Measurements from ENCODE around the gene TRAF5.

Gene TRAF5

DNA sequence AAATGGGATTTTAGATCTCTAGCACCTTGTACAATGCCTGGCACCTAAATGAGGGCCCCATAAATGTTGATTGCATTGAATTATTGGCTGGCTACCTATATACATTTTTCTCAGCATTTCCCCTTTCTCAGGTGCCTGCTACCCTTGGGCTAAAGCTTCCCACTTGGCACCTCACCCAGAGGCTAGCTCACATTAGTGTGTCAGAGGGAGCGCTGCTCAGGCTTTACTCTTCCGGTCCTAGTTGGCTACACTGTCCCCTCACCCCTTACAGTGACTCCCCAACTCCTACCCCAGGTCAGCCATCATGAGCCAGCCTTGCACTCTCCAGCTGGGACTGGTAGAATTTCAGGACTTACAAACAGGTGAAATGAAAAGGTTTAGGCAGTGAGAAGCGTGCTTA is 9.5 kb downstream of the TRAF5 start:
- TF ChIP-seq, protein P1, sequence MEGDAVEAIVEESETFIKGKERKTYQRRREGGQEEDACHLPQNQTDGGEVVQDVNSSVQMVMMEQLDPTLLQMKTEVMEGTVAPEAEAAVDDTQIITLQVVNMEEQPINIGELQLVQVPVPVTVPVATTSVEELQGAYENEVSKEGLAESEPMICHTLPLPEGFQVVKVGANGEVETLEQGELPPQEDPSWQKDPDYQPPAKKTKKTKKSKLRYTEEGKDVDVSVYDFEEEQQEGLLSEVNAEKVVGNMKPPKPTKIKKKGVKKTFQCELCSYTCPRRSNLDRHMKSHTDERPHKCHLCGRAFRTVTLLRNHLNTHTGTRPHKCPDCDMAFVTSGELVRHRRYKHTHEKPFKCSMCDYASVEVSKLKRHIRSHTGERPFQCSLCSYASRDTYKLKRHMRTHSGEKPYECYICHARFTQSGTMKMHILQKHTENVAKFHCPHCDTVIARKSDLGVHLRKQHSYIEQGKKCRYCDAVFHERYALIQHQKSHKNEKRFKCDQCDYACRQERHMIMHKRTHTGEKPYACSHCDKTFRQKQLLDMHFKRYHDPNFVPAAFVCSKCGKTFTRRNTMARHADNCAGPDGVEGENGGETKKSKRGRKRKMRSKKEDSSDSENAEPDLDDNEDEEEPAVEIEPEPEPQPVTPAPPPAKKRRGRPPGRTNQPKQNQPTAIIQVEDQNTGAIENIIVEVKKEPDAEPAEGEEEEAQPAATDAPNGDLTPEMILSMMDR (IDR thresholded peaks at IDR 0.05; ENCODE audit: borderline replicate concordance, control extremely low read depth, extremely low read depth, insufficient read depth, missing control alignments), result no peak
- in situ Hi-C loops (cut with MboI; ENCODE audit: low sequenced_read_pairs, unreplicated experiment), result no loop called here
- no peak for DNase-seq (ENCODE audit: low spot score)

DNA sequence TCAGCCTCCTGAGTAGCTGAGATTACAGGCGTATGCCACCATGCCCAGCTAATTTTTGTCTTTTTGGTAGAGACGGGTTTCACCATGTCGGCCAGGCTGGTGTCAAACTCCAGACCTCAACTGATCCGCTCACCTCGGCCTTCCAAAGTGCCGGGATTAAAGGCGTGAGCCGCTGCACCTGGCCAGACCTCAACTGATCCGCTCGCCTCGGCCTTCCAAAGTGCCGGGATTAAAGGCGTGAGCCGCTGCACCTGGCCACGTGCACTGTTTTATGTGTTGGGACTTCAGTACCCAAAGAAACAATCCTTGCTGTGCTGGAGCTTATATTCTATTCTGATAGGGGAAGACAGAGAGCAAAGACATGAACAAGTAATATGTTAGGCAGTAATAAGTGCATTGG is 10.1 kb downstream of the TRAF5 start:
- no peak for DNase-seq (ENCODE audit: low spot score)
- TF ChIP-seq, protein P1 (IDR thresholded peaks at IDR 0.05; ENCODE audit: borderline replicate concordance, control extremely low read depth, extremely low read depth, insufficient read depth, missing control alignments), result no peak
- in situ Hi-C loops (cut with MboI; ENCODE audit: low sequenced_read_pairs, unreplicated experiment), result no loop called here

DNA sequence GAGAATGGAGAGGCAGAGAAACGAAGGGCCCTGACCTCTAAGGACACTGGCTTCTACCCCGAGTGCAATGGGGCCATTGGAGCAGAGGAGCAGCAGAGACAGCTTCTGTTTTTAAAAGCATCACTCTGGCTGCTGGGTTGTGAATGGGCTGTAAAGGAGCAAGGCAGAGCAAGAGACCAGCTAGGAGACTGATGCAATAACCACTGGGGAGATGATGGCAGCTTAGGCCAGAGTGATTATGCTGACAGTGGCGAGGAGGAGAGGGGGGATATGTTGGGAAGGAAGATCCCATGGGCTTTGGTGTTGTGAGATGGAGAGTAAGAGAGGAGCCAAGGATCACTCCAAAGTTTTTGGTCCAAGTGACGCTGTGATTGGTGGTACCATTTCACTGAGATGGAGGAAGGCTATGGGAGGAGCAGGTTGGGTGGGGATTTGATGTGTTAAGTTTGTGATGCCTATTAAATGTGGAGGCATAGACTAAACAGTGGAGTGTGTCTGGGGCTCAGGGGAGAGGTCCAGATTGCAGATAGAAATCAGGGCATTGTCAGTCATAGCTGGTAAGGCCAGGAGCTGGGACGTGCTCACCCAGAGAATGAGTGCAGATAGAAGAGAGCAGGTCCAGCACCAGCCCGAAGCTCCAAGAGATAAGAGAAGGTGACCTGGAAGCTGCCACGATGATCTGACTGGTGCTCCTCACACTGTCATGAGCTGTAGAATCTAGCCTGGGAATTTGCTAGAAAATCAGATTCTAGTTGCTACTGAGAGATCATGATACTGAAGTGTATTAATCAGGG is 11.0 kb downstream of the TRAF5 start:
- in situ Hi-C loops (cut with MboI; ENCODE audit: low sequenced_read_pairs, unreplicated experiment), result no loop called here
- TF ChIP-seq, protein P1 (IDR thresholded peaks at IDR 0.05; ENCODE audit: borderline replicate concordance, control extremely low read depth, extremely low read depth, insufficient read depth, missing control alignments), result no peak
- DNase-seq (ENCODE audit: low spot score), result no peak

DNA sequence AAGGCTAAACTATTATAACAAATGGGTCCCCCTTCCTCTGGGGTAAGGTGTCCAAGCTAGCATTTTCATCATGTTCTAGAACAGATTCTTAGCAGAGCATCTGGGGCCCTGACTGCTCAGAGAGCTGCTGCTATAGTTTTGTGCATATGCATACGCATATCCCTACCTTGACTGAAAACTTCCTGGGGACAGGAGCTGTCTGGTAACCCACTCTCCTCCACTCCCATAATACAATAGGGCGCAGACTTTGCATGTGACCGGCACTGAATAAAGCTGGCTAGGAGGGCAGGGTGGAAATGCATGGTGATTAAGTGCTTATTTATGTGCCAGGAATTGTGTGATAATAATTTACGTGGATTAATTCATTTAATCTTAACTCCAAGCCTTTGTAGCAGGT is 11.6 kb downstream of the TRAF5 start:
- in situ Hi-C loops (cut with MboI; ENCODE audit: low sequenced_read_pairs, unreplicated experiment), result no loop called here
- DNase-seq (ENCODE audit: low spot score), result no peak
- TF ChIP-seq, protein P1 (IDR thresholded peaks at IDR 0.05; ENCODE audit: borderline replicate concordance, control extremely low read depth, extremely low read depth, insufficient read depth, missing control alignments), result no peak

DNA sequence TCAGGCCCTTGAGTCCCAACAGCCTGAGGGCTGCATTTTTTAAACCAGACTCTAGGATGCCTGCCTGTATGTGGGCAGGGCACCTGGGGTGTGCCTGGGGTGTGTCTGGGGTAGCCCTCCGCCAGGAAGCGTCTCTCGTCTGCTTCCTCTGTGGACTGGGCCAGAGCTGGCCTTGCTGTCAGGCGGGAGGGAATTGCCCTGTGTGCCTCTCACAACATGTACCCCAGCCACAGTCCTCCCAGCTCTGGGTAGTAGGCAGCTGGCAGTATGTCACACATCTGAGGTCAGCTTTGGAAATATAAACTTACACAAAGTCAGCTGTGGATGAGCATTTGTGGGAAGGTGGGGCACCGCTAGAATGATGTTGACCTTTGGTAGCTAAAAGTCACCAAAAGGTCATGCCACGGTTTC is 13.0 kb downstream of the TRAF5 start:
- TF ChIP-seq, protein P1 (IDR thresholded peaks at IDR 0.05; ENCODE audit: borderline replicate concordance, control extremely low read depth, extremely low read depth, insufficient read depth, missing control alignments), result no peak
- DNase-seq (ENCODE audit: low spot score), result no peak
- in situ Hi-C loops (cut with MboI; ENCODE audit: low sequenced_read_pairs, unreplicated experiment), result no loop called here

DNA sequence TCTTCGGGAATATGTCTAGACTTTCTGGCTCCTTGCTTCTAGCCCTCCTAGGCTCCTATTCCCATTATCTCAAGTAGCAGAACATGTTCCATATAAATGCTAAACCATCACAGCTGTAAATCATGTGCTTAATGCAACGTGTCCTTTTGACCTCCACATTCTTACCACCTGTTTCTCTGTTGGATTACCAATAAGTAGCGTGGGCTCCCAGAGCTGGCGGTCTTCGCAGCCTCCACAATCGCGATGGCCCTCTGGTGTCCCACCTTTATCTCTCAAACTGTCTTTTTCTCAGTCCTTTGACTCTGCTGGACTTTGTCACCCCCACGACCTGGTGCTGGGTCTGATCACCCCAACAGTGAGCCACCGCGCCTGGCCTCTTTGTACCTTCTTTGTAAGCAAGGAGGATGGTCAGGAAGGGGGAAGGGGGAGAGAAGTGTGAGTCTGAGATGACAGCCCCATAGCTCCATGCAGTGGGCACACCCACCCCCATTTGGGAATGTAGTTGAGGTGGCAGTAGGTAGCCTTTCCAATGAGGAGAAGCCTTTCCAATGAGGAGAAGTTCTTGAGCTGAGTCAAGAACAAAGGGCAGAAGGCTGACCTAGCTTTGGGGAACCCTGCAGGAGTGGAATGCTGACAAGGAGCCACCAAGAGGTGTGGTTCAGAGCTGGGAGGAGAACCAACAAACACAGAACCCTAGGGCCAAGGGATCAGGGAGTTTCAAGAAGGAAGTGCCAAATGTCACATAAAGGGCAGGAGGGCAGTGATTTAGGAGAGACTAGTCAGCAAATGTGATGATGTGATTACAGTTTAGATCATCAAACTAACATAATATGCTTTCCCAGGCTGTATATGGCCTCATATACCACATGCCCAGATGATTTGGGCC is 14.2 kb downstream of the TRAF5 start:
- no peak for DNase-seq (ENCODE audit: low spot score)
- TF ChIP-seq, protein P1 (IDR thresholded peaks at IDR 0.05; ENCODE audit: borderline replicate concordance, control extremely low read depth, extremely low read depth, insufficient read depth, missing control alignments), result no peak
- in situ Hi-C loops (cut with MboI; ENCODE audit: low sequenced_read_pairs, unreplicated experiment), result no loop called here
